Eye (tissue), 1 donor: ENCODE results near the gene FGF19.
"Not testable (repeated sequence)": the region's sequence is repeated elsewhere in the genome, so short reads cannot be mapped to it uniquely, and the experiment has no call there.

ENCODE experiments used
- DNase-seq: peaks from one replicate; pipeline ENCODE4 v3.0.0-alpha.2; 2015

Gene FGF19

GRCh38 chr11:69695581-69695980, 8.2 kb downstream of the FGF19 start:
- DNase-seq = no peak

GRCh38 chr11:69694781-69695180, 9.0 kb downstream of the FGF19 start:
- no peak for DNase-seq

- DNase-seq = no peak
Observed at GRCh38 chr11:69692422-69692821, 11.4 kb downstream of the FGF19 start.

GRCh38 chr11:69691463-69691862, 12.4 kb downstream of the FGF19 start:
- DNase-seq = no peak

- DNase-seq = no peak
Observed at GRCh38 chr11:69689484-69690319, 14.1 kb downstream of the FGF19 start.

- DNase-seq = not testable (repeated sequence)
Observed at GRCh38 chr11:69687969-69688771, 15.7 kb downstream of the FGF19 start.

- no peak for DNase-seq
Observed at GRCh38 chr11:69686856-69687255, 17.0 kb downstream of the FGF19 start.

- no peak for DNase-seq
Observed at GRCh38 chr11:69686452-69686851, 17.4 kb downstream of the FGF19 start.

GRCh38 chr11:69685348-69685747, 18.5 kb downstream of the FGF19 start:
- DNase-seq = no peak

- DNase-seq = no peak
Observed at GRCh38 chr11:69684651-69685050, 19.2 kb downstream of the FGF19 start.

GRCh38 chr11:69683764-69684333, 20.0 kb downstream of the FGF19 start:
- peak; percentile 28 for DNase-seq

- DNase-seq = no peak
Observed at GRCh38 chr11:69682681-69683326, 21.0 kb downstream of the FGF19 start.

GRCh38 chr11:69682221-69682620, 21.6 kb downstream of the FGF19 start:
- DNase-seq = no peak

GRCh38 chr11:69680688-69681087, 23.1 kb downstream of the FGF19 start:
- no peak for DNase-seq

GRCh38 chr11:69677749-69678148, 26.1 kb downstream of the FGF19 start:
- no peak for DNase-seq

GRCh38 chr11:69674886-69675714, 28.7 kb downstream of the FGF19 start, which contains the start of gene LTO1:
LTO1 (minus strand) TSS chr11:69675353; CDS start chr11:69675239, 114 bp downstream.
- peak; percentile 99 for DNase-seq

GRCh38 chr11:69674267-69674885, 29.4 kb downstream of the FGF19 start:
- DNase-seq = no peak

- no peak for DNase-seq
Observed at GRCh38 chr11:69671734-69672465, 31.9 kb downstream of the FGF19 start.

- DNase-seq = peak; percentile 96
Observed at GRCh38 chr11:69670158-69670845, 33.5 kb downstream of the FGF19 start.

- no peak for DNase-seq
Observed at GRCh38 chr11:69669486-69669885, 34.3 kb downstream of the FGF19 start.
